ENCODE measurements around the gene LRRK1. TPM values are rescaled to one million over a fixed set of nuclear protein-coding genes. Genes with fewer than 3 reads are reported as not detected.

Gene LRRK1
- total and polyA plus RNA-seq, 2 of the 13 experiments (the other 11 are each of a cell fraction or from before 2014, with no cell fraction given) = 0.13 to 1.2 TPM

DNA sequence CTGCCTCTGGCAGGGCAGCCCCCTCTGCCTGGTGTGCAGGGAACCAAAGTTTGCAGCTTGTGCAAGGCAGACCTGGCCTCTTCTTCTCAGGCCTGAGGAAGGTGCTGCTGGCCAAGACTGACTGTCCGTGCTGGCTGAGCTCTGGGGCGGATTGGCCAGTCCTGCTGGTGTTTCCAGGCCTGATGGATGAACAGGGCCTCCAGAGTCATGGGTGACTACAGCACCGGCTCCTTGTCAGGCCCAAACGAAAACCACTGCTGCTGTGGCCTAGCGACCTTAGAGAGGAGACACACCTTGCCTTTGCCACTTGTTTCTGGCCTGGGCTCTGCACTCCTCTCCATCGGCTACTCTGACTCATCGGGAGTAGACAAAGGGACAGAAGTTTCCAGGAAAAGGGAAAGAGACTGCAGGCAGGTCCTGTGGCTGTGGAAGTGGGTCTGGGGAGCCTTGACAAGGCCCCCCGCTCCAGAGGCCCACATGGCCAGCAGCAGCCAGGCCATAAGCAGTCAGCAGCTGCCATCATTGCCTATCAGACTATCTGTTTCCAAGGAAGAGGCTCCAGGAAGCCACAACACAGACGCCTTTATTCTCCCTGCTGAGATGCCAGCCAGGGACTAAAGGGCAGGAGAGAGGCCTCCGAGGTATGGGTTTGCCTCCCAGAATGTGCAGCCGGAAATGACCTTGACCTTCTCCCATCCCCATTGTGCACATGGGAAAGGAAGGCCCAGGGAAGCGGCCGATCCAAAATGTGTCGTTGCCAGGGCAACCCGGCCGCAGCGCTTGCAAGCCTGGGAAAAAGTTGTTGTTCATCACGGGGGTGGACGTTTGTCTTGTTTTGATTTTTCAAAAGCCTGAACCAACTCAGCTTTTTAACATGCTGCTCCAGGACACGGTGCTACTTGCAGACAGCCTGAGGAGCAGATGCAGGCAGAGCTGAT, 172.2 kb downstream of the LRRK1 start (continued):
- TF ChIP-seq, protein P1, sequence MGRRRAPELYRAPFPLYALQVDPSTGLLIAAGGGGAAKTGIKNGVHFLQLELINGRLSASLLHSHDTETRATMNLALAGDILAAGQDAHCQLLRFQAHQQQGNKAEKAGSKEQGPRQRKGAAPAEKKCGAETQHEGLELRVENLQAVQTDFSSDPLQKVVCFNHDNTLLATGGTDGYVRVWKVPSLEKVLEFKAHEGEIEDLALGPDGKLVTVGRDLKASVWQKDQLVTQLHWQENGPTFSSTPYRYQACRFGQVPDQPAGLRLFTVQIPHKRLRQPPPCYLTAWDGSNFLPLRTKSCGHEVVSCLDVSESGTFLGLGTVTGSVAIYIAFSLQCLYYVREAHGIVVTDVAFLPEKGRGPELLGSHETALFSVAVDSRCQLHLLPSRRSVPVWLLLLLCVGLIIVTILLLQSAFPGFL (CRISPR knock-in tag; IDR thresholded peaks at IDR 0.05) = no peak
- TF ChIP-seq MAZ (IDR thresholded peaks at IDR 0.05; ENCODE audit: borderline replicate concordance, low read depth, low read length) (no peak), MAZ (CRISPR knock-in tag; IDR thresholded peaks at IDR 0.05; ENCODE audit: low read depth) (no peak), ZNF644 (CRISPR knock-in tag; IDR thresholded peaks at IDR 0.05; ENCODE audit: low read depth) (0 out of 2 replicates have a peak, but pooled peaks have one; percentile 8), ZNF691 (CRISPR knock-in tag; IDR thresholded peaks at IDR 0.05; ENCODE audit: borderline replicate concordance, low read depth) (no peak), PITX1 (CRISPR knock-in tag; IDR thresholded peaks at IDR 0.05) (no peak), ZNF282 (IDR thresholded peaks at IDR 0.05; ENCODE audit: partially characterized antibody) (no peak), ZNF614 (CRISPR knock-in tag; IDR thresholded peaks at IDR 0.05; ENCODE audit: borderline replicate concordance) (peak; percentile 76; the same call in 1 of the 2 replicates), GATA4 (IDR thresholded peaks at IDR 0.05; ENCODE audit: borderline replicate concordance, low read depth) (no peak), ZNF569 (CRISPR knock-in tag; IDR thresholded peaks at IDR 0.05; ENCODE audit: borderline replicate concordance) (no peak), IRX3 (CRISPR knock-in tag; IDR thresholded peaks at IDR 0.05; ENCODE audit: borderline replicate concordance, low read depth) (no peak), TEAD2 (CRISPR knock-in tag; IDR thresholded peaks at IDR 0.05) (no peak), SNAPC2 (CRISPR knock-in tag; IDR thresholded peaks at IDR 0.05) (0 out of 2 replicates have a peak, but pooled peaks have one; percentile 59), ZBTB42 (CRISPR knock-in tag; IDR thresholded peaks at IDR 0.05) (no peak), ZNF496 (CRISPR knock-in tag; IDR thresholded peaks at IDR 0.05; ENCODE audit: insufficient replicate concordance) (no peak), HHEX (CRISPR knock-in tag; IDR thresholded peaks at IDR 0.05) (no peak), KDM3A (CRISPR knock-in tag; IDR thresholded peaks at IDR 0.05; ENCODE audit: low read depth) (peak; percentile 62; the same call in 1 of the 2 replicates), CREB1 (IDR thresholded peaks at IDR 0.05) (no peak), CREB1 (CRISPR knock-in tag; IDR thresholded peaks at IDR 0.05) (no peak; the same call in 1 of the 2 replicates), TBP (CRISPR knock-in tag; IDR thresholded peaks at IDR 0.05) (no peak), CC2D1A (CRISPR knock-in tag; IDR thresholded peaks at IDR 0.05) (no peak), ZNF772 (CRISPR knock-in tag; IDR thresholded peaks at IDR 0.05) (peak; percentile 55; the same call in 1 of the 2 replicates), ZNF260 (CRISPR knock-in tag; IDR thresholded peaks at IDR 0.05; ENCODE audit: borderline replicate concordance, low read depth) (no peak), STAG1 (CRISPR knock-in tag; IDR thresholded peaks at IDR 0.05) (peak; percentile 25; the same call in 1 of the 2 replicates), TCF7L2 (IDR thresholded peaks at IDR 0.05; ENCODE audit: low read depth, low read length) (no peak), FOXO1 (CRISPR knock-in tag; IDR thresholded peaks at IDR 0.05) (peak; percentile 76), NFATC3 (CRISPR knock-in tag; IDR thresholded peaks at IDR 0.05) (no peak), ZNF180 (CRISPR knock-in tag; IDR thresholded peaks at IDR 0.05; ENCODE audit: borderline replicate concordance, low read depth) (no peak)
- TF ChIP-seq, protein P2, sequence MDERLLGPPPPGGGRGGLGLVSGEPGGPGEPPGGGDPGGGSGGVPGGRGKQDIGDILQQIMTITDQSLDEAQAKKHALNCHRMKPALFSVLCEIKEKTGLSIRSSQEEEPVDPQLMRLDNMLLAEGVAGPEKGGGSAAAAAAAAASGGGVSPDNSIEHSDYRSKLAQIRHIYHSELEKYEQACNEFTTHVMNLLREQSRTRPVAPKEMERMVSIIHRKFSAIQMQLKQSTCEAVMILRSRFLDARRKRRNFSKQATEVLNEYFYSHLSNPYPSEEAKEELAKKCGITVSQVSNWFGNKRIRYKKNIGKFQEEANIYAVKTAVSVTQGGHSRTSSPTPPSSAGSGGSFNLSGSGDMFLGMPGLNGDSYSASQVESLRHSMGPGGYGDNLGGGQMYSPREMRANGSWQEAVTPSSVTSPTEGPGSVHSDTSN (CRISPR knock-in tag; IDR thresholded peaks at IDR 0.05) = no peak
